NCI-H748 (cell line): ENCODE results near the gene SLC4A1AP.
A peak's percentile ranks its signal among the peaks of the same experiment; 100 is the strongest.

Experiments
- DNase-seq: peaks from one replicate; lab custom pipeline; 2025; ENCODE audit not compliant: unreplicated experiment; lab: John Stamatoyannopoulos, UW

SLC4A1AP gene

DNA sequence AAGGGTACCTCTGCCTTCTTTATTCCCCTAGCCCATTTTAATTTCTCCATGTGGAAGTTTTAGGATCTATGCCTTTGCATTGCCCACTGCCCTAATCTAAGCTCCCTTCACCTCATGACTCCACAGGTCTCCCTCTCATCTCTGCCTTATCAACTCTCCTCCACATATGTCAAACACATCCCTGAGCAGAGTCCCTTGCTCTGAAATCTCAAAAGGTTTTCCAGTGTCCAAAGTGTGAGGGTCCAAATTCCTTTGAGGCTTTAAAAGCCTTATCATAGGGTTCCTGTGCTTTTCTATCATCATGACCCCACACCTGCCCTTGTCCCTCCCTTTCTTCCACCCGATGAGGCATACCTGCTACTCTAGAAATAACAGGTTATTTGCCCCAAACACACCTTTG, 38.6 kb downstream of the SLC4A1AP start:
- DNase-seq = no peak

DNA sequence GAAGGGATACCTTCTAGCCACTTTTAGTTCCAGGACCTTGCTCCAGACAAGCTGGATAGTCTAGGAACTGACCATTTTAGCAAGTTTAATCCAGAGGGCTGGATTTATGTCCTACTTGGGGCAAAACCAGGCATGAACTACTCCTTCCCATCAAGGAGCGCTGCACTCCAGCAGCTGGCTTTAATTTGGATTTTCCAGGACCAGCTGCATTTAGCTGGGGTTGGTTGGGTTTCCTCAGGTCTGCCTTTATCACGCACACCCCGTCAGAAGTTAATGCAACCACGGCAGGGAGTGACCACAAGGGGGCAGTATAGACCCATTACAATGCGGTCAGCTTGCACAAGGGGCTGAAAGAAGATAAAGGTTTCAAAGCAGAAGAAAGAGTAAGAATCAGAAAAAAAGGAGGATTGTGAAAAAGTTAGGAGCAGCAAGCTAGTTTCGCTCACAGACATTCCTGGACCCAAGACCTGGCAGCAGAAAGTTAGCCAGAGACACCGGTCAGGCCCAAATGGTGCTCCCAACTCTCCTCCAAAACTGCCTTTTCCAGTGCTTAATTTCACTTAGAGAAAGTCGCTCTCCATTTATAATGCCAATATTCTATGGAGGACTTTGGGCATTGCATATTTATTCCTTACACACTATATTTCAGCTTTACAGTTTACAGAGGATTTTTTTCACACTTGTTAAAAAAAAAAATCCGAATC, 40.1 kb downstream of the SLC4A1AP start:
- peak; percentile 67 for DNase-seq

DNA sequence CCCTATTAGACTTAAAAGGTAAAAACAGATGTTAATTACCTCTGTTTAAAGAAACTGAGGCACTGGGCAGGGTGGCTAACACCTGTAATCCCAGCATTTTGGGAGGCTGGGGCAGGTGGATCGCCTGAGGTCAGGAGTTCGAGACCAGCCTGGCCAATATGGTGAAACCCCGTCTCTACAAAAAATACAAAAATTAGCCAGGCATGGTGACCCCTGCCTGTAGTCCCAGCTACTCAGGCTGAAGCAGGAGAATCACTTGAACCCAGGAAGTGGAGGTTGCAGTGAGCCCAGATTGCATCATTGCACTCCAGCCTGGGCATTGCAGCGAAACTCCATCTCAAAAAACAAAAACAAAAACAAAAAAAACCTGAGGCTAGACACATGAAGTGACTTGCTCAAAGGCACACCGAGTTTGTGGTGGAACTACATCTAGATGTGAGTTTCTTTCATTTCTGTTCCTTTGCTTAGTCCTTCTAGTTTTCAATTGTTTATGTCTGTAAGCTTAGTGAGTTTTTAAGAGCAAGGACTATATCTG, 40.7 kb downstream of the SLC4A1AP start:
- no peak for DNase-seq

DNA sequence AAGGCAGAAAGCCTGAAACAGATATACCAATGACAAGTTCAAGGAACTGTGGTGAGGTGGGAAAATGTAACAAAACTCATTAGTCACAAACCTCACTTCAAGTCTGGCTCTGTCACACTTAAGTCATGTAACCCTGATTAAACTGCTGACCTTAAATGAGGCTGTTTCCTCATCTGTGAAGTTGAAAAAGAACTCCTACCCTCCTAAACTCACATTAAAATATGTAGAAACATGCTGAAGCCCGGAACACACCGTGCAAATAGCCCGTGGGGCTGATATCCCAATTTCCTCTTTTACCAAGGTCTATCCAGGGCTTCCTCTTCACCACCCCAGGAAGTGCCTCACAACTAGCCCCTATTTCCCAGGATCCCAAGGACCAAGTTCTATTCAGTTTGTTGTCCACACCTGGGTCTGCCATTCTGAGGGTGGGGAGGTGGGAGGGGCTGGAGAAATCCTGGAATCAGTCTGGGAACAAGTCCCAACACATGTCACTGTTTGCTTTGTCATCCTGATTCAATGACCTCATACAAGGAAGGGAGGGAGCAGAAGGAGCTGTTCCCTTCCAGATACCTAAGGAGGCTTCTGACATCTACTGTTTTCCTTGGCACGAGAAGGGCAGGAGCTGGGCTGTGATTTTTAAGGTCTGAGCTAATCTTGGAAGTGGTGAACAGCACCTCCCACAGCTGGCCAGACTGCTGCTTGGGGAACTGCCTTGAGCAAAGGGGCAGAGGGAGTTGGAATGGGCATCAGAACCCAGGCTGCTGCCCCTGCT, 42.3 kb downstream of the SLC4A1AP start:
- DNase-seq = peak; percentile 47

DNA sequence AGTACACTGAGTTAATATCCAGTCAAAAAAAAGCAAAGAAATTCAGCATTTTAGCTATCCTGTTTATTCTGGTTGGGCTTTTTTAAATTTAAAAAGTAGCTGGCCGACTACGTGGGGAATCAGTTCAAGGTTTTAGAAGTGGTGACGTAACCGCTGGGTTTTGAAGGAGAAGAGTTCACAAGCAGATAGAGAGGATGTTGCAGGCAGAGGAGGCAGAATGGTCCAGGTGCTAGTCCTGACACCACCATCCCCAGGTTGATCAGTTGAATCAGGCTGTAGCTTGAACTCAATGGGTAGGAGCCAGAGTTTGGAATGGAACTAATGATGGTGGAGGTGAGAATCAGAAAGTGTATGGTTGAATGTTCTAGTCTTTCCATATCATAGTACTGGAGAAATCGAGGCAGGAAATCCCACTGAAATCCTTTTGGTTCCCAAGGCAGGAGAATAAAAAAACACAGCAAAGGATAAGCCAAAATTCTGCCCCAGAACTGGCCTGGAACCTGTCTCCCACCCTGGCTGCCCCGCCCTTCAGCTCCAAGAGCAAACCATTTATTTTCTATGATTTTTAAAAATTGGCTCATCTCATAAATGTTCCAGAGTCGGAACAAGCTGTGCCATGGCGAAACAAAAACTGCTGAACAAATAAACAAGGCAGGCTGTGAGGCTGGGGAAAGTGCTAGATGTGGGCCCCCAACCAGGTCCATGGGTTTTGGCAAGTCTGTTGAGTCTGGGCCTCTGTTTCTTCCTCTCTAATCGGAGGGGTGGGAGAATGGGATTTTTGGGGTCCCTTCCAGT, 44.0 kb downstream of the SLC4A1AP start:
- DNase-seq = no peak

DNA sequence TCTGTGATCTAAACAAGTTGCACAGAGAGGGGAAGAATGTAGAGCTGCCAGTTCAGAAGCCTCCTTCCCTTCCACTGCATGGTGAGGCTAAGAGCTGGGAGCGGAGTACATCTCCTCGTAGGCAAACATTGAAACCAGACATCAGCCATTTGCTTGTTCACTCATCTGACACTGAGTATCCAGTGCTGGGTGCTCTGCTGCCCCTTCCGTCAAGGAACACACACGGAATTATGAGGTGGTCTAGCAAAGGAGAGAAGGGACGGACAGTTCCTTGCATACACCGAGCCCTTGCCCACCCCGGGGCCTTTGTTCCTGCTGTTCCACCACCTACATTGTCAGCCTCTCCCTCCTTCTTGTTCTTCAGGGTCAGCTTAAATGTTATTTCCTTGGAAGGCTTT, 44.6 kb downstream of the SLC4A1AP start:
- no peak for DNase-seq

DNA sequence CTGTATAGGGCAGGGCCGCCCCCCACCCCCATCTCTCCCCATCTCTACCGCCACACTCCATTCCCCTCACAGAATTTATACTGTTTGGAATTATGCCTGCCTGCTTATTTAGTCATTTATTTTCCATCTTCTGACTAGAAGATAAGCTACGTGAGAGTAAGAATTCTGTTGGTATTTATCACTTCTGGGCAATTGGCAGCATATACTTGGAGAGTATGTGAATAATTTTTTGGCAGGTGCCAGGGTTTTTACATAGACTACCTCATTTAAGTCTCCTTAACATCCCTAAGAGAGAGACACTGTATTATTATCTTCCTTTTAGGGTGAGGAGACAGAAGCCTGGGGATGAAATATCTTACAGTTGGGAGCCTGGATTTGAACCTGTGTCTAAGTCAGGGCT, 45.0 kb downstream of the SLC4A1AP start:
- no peak for DNase-seq

DNA sequence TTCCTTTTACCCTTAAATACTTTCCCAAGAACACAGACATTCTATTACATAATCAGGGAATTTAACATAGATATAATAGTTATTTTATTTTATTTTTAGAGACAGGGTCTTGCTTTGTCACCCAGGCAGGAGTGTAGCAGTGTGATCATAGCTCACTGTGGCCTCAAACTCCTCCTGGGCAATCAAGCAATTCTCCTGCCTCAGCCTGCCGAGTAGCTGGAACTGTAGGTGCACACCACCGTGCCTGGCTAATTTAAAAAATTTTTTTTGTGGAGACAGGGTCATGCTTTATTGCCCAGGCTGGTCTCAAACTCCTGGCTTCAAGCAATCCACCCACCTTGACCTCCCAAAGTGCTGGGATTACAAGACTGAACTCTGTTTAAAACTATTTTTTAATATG, 45.6 kb downstream of the SLC4A1AP start:
- no peak for DNase-seq

GRCh38 chr2:27709960-27710575, 46.4 kb downstream of the SLC4A1AP start:
- no peak for DNase-seq

DNA sequence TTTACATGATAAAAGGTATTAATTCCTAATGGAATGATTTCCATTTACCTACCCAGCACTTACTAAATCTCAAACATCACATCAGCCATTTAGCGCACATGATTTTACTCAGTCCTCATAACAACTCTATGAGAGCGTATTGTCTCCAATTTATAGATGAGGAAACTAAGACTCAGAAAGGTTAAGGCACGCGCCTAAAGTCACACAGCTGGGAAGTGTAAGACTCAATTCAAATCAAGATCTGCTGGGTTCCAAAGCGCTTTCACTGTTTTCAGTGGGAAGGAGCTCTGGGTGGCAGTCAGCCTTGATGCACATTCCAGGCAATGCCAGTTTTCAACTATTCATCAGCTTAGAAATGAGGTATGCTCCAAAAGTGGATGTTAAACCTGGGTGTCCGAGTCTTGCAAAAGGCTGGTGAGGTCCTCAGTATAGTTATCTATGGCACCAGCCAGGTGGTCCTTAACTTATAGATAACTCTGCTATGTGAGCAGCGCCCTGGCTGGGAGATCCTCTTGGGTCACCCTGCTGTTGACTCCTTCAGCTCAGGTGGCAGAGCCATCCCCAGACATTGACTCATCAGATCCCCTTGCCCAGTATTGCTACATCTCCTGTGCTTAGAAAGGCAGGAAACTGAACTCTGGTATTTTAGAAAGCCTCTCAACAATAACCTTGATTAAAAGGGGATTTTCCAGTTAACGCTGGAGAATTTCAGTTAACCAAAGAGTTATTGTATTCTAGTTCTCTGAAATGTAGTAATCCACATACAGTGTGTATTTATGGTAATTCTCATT, 47.1 kb downstream of the SLC4A1AP start:
- no peak for DNase-seq

GRCh38 chr2:27711804-27712203, 48.1 kb downstream of the SLC4A1AP start:
- no peak for DNase-seq

GRCh38 chr2:27712522-27712921, 48.8 kb downstream of the SLC4A1AP start:
- DNase-seq = no peak

DNA sequence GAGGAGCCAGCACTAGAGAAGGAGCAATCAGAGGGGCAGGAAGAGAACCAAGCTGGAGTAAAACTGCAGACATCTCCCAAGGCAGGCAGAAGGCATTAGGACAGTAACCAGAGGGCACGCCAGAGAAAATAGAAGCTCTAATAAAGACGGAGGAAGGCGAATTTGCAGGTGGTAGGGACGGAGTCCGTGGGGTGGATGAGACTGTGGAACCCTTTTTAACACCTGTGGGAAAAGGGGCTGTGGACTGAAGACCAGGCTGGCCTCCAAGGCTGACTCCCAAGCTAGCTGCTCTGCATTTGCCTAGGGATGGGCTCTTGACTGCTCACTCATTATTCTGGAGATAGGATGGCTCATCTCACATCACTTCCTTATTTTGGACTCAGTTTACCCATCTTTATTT, 49.5 kb downstream of the SLC4A1AP start:
- no peak for DNase-seq

DNA sequence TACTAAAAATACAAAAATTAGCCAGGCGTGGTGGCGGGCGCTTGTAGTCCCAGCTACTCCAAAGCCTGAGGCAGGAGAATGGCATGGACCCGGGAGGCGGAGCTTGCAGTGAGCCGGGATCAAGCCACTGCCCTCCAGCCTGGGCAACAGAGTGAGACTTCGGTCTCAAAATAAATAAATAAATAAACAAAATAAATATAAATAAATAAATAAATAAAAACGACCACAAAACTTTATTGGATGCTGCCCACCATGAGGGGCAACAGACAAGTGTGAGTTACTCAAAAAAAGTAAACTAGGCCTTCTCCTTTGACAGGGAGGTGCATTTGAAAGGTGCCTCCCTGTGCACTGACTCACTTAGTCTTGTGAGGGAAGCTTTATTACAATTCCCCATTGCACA, 50.4 kb downstream of the SLC4A1AP start:
- DNase-seq = no peak

DNA sequence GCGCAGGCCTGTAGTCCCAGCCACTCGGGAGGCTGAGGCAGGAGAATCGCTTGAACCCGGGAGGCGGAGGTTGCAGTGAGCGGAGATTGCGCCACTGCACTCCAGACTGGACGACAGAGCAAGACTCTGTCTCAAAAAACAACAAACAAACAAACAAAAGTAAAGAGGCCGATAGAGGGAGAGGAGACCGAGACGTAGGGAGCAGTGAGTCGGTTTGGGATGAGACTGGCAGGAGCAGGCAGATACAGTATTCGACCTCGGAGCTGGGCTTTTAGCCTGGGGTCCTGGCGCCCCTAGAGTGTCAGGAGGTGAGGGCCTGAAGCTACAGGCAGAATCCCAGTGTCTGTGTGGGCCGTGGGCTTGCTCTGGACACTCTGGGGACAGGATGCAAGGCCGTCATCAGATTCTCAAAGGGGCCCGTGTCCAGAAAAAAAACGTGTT, 51.2 kb downstream of the SLC4A1AP start:
- DNase-seq = no peak

- DNase-seq = peak; percentile 25
These were observed 51.9 kb downstream of the SLC4A1AP start for GRCh38 chr2:27715318-27716210.

- no peak for DNase-seq
These were observed 52.8 kb downstream of the SLC4A1AP start for GRCh38 chr2:27716301-27717069.

DNA sequence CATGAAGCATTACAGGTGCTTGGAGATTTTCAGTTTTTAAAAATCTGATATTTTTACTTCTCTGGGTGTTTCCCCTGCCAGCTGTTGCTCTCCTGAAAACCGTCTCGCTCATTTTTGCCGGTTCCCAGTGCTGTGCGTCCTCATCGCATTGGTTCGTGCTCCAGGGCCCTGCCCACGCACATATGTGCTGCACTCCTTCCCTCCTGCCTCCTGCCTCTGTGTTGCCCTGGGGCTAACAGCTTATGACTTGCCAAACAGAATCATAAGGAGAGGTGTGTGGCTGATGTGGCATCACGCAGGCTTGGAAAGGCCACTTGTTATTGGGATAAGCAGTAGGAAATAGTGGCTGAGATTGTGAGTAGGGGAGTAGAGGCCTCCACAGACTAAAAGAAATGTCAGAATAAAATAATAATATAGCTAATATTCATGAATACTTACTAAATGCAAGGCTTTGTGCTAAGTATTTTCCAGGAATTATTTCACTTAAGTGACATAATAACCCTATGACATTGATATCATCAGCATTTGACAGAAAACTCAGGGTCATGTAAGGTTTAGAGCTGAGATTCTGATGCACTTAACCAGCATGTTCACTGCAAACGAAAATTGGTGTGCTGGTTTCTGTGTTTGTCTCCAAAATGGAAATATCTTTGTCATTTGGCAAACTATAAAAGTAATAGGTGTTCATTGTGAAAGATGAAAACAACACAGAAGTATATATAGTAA, 53.5 kb downstream of the SLC4A1AP start:
- DNase-seq = no peak
